Muscle of leg (tissue), 11 donors: Measurements from ENCODE around the gene GTF3A. TPM values are rescaled to one million over a fixed set of nuclear protein-coding genes. Genes with fewer than 3 reads are reported as not detected.

Experiments
- DNase-seq: peaks from one replicate; pipeline ENCODE4 v3.0.0; 2013
- H3K27ac ChIP-seq: one replicate; pipeline ENCODE4 v1.5.1; 2013; ENCODE audit warnings: mild to moderate bottlenecking, low read length, control low read depth
- H3K27me3 ChIP-seq: one replicate; pipeline ENCODE4 v1.6.1; 2013; ENCODE audit warnings: low read length; ENCODE audit not compliant: control insufficient read depth, insufficient read depth
- H3K36me3 ChIP-seq: one replicate; pipeline ENCODE4 v1.6.1; 2013; ENCODE audit warnings: low read length; ENCODE audit not compliant: control insufficient read depth, insufficient read depth
- H3K4me1 ChIP-seq: one replicate; pipeline ENCODE4 v1.6.1; 2013; ENCODE audit warnings: low read length; ENCODE audit not compliant: control insufficient read depth, insufficient read depth
- H3K4me3 ChIP-seq: one replicate; pipeline ENCODE4 v1.5.1; 2013; ENCODE audit warnings: low read length, control low read depth
- H3K9me3 ChIP-seq: replicated peaks from 2 replicates; pipeline ENCODE4 v1.6.1; 2013; ENCODE audit warnings: low read depth, low read length; ENCODE audit not compliant: control insufficient read depth
- WGBS: methylation state at CpG from one replicate; pipeline ENCODE4 v1.1.5; 2013; ENCODE audit warnings: missing lambda C conversion rate; ENCODE audit not compliant: insufficient coverage; 5-methylcytosine and 5-hydroxymethylcytosine counted together
- polyA plus RNA-seq, 8 donors: library from polyadenylated mRNA; unstranded; fragments of 120-200 nt; gene quantifications; one replicate each; pipeline versions ENCODE4 v1.2.1 to v1.2.3, GENCODE V29; 2013; ENCODE audit warnings: inconsistent platforms in 1 of 8, low replicate concordance in 1 of 8; ENCODE audit not compliant: insufficient read length in 8 of 8, insufficient read depth in 1 of 8
- total RNA-seq: library from RNA; stranded (reverse); fragments of 120-200 nt; gene quantifications from one replicate; pipeline ENCODE4 v1.2.4, GENCODE V29; 2013

The GTF3A gene
- total and polyA plus RNA-seq, 9 donors: 131 to 161 (median 146) TPM

DNA sequence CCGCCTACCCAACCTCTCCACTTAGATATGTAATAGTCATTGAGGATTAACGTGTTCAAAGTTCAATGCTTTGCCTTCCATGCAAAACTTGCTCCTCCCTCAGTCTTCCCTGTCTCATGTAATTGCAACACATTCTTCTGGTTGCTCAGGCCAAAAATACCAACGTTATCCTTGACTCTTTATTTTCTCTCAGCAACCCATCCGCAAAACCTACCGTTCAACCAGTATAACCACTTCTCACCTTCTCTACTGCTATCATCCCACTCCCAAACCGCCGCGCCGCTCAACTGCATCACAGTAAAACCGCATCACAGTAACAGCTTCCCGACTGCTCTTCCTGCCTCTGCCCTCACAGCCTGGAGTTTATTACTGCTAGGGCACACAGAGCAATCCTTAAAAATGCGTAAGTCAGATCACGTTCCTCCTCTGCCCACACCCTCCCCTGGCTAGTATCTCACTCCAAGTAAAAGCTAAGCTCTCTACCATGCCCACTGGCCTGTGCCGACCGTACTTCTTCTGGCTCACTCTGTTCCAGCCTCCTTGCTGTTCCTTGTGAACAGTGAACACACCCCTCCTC, 17.7 kb downstream of the GTF3A start:
- Histone ChIP-seq H3K9me3 (no peaks in the 10 kb centered on the region), H3K4me1 (peaks cover 3% of the 10 kb centered on the region), H3K4me3 (no peak overlapping the region), H3K27ac (no peak overlapping the region), H3K36me3 (peaks cover 21% of the 10 kb centered on the region), H3K27me3 (no peaks in the 10 kb centered on the region)
- no peak for DNase-seq
- WGBS: 39% methylated on average over 14 of the region's 15 CpGs

DNA sequence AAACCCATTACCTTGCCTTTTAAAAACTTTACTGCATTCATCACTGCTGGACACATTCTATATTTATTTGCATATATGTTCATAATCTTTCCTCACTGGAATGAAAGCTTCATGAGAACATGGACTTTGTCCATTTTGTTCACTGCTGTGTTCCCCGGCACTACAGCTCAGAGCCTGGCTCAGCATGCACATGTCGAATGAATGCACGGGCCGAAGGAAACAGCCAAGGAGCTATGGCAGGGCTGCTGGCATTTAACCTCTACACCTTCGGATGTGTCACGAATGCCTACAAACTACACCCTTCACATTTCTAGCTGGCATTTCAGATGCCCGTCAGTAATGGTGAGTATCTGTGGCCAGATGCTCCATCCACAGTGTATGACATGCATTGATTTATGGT, 18.4 kb downstream of the GTF3A start:
- Histone ChIP-seq H3K4me1 (peaks cover 4% of the 10 kb centered on the region), H3K36me3 (peaks cover 20% of the 10 kb centered on the region), H3K27ac (no peak overlapping the region), H3K9me3 (no peaks in the 10 kb centered on the region), H3K4me3 (no peak overlapping the region), H3K27me3 (no peaks in the 10 kb centered on the region)
- DNase-seq: no peak
- 94% methylated on average over 2 of the region's 7 CpGs for WGBS

DNA sequence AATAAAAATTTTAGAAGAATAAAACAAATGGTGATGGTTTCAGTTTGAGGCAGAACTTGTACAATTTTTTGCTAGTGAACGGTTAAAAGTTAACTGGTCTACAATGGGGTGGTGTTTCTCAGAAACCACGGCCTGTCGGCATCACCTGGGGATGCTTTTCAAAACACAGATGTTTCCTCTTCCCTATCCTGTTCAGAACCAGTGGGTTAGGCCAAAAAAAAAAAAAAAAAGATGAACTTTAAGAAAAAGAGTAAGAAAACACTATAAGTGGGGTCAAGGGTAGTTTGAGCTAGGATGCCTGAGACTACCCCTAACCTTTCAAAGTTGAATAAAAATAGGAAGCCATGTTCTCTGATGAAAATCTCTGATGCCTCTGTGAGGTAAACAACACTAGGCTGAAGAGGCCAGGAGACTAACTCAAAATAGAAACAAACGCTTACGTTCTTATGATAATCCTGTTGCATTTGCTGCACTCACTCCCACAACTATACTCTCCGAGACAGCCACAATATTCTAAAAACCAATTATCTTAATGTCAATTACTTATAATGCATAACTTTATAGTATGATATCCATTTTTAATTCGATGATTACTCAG, 22.7 kb downstream of the GTF3A start:
- Histone ChIP-seq H3K36me3 (peaks cover 7% of the 10 kb centered on the region), H3K4me3 (no peak overlapping the region), H3K27ac (peak overlapping the region; percentile 60), H3K4me1 (peaks cover 19% of the 10 kb centered on the region), H3K27me3 (no peaks in the 10 kb centered on the region), H3K9me3 (no peaks in the 10 kb centered on the region)
- WGBS: no CpG with 5 or more reads among the region's 7 CpGs
- peak; percentile 33 for DNase-seq

DNA sequence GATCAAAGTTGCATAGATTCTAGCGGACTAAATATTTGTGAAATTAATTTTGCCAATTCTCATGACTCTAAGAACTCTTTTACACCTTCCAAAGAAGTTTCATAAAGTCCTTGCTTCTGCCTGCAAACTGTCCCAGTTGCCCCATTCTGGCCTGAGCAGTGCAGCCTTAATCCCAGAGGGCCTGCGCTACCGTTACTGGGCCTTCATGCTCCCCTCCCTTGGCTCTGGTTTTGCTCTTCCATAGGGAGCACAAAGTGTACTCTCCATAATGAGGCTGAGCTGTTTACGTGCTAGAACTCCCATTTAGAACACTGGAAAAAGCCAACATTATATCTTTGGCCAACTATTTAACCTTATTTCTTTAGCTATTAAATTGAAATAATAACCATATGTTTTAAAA, 23.9 kb downstream of the GTF3A start:
- Histone ChIP-seq H3K4me1 (peaks cover 19% of the 10 kb centered on the region), H3K4me3 (no peak overlapping the region), H3K36me3 (no peaks in the 10 kb centered on the region), H3K27me3 (peaks cover 2% of the 10 kb centered on the region), H3K9me3 (no peaks in the 10 kb centered on the region), H3K27ac (peak overlapping the region; percentile 100)
- 61% methylated on average over 2 of the region's 4 CpGs for WGBS
- peak; percentile 13 for DNase-seq

DNA sequence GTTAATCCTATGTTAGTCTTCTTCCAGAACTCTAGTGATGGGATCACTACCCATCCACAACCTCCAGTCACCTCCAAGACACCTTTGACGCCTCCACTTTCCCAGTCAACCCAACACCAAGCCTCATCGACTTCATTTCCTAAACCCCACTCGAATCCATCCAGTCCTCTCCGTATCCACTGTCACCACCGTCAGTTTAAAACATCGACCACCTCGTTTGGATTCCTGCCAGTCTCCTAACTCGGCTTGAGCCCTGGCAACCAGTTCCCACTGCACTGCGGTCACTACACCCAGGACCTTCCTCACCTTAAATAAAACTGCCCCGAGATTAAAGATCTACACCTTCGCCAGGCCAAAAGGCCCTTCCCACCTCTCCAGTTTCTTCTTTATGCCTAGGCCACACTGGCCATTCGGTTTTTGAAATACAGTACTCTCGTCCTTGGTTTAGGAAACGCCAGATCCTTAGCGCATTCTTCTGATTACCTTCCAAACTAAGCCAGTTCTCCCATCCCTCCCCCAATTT, 24.7 kb downstream of the GTF3A start:
- no peaks in the 10 kb centered on the region for H3K9me3 ChIP-seq
- H3K27me3 ChIP-seq: peaks cover 3% of the 10 kb centered on the region
- 51% methylated on average over 15 of the region's 15 CpGs for WGBS
- H3K27ac ChIP-seq: peak overlapping the region; percentile 100
- H3K4me3 ChIP-seq: peak overlapping the region; percentile 99
- H3K36me3 ChIP-seq: no peaks in the 10 kb centered on the region
- peak; percentile 21 for DNase-seq
- peaks cover 19% of the 10 kb centered on the region for H3K4me1 ChIP-seq

DNA sequence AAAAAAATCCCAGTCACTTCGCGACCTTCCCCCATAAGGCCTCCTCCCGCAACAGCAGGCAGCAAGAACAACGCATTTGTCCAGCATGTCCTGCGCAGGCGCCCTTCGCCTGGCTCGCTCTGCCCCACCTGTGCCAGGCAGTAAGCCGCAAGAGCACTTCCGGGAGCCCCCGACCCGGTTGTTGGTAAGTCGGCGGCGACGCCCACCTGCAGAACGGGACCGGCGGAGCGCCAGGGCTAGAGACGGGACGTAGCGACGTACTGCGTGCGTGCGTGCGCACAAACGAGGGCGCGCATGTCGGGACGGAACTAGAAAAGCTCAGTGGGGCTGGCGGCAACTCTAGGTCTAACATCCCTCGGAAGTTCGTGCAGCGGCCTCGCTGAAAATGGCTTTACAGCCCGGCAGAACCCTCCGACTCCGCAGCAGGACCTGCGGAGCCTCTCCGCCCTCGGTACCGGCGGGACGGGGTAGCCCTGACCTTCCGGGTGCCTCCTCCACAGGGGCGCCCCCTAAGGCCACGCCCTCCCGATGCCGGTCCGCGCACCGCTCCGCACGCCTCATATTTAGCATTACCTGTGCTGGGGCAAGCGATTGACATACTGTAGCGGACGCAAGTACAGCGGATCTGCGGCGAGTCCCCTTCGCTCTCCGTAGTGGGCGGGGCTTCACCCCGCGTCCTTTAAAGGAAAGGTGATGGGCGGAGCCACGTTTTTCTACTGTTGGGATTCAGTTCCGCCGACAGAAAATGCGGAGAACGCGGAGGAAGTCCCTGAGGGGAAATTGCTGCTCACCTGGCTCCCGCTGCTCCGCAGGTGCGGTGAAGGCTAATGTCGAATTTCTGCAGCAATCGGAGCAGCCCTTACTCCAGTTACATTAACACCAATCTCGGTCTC, 25.8 kb downstream of the GTF3A start, which contains the start of gene MTIF3:
MTIF3 (minus strand) TSS at position 629 of the 893 bp plus-strand sequence. CDS start 10,116 bp downstream, outside the sequence.
- H3K9me3 ChIP-seq: no peaks in the 10 kb centered on the region
- H3K27ac ChIP-seq: peak within 1 kb of the TSS; percentile 100
- peaks cover 19% of the 10 kb centered on the region for H3K4me1 ChIP-seq
- peak; percentile 97 for DNase-seq
- H3K36me3 ChIP-seq: no peaks in the 10 kb centered on the region
- peak within 1 kb of the TSS; percentile 99 for H3K4me3 ChIP-seq
- WGBS: 1% methylated on average over 66 of the region's 81 CpGs
- peaks cover 3% of the 10 kb centered on the region for H3K27me3 ChIP-seq

DNA sequence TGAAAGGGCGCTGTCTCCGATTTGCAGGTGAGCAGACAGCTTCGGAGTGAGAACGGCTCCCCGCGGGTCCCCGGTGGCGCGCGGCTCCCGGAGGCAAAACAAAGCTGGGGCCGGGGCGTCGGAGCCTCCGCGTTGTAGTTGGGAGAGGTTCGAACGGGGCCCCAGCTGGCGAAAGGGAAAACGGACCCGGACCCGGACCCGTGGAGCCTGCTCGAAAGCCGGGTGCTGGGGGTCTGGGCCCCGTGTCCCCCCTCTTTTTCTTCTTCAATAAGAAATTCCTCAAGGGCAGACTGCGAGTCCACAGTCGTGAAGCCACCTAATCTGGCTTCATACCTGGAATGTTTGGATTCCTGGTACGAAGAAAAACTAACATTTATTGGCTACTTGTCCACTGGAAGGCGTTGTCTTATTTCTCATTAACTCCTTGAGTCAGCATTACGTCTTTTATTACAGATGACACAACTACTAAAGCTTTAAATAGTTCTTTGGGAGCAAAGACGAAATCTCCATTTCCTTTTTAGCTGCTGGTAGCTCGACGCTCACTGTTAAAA, 26.6 kb downstream of the GTF3A start:
- peaks cover 21% of the 10 kb centered on the region for H3K4me1 ChIP-seq
- peak overlapping the region; percentile 99 for H3K4me3 ChIP-seq
- H3K36me3 ChIP-seq: no peaks in the 10 kb centered on the region
- H3K9me3 ChIP-seq: no peaks in the 10 kb centered on the region
- peak; percentile 46 for DNase-seq
- WGBS: under 1% methylated on average over 26 of the region's 34 CpGs
- H3K27ac ChIP-seq: peak overlapping the region; percentile 100
- H3K27me3 ChIP-seq: peaks cover 3% of the 10 kb centered on the region

DNA sequence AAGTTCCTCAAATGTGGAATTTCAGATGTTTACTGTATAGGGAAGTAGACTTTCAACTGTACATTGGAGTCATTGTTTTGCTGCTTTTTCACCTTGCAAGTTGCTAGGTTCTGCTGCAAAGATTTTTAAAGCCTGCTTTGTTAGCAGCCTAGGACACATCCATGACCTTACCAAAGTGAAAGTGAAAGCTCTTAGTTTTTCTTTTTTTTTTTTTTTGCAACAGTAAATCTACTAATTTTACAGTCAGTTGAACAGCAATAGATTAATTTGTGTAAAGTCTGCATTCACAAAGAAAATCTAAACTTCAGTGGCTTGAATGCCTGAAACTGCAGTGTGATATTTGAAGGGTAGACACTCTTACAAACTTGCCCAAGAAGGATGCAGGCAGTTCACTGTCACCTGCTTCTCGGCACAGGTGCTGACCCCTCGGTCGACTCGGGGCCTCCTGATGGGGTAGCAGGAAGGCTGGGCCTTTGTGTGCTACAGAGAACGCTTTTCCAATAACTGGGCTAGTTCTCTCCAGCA, 31.0 kb downstream of the GTF3A start:
- no peak overlapping the region for H3K4me3 ChIP-seq
- peaks cover 4% of the 10 kb centered on the region for H3K4me1 ChIP-seq
- H3K36me3 ChIP-seq: no peaks in the 10 kb centered on the region
- 4% methylated on average over 4 of the region's 5 CpGs for WGBS
- H3K27ac ChIP-seq: no peak overlapping the region
- peaks cover 3% of the 10 kb centered on the region for H3K27me3 ChIP-seq
- H3K9me3 ChIP-seq: no peaks in the 10 kb centered on the region
- no peak for DNase-seq

DNA sequence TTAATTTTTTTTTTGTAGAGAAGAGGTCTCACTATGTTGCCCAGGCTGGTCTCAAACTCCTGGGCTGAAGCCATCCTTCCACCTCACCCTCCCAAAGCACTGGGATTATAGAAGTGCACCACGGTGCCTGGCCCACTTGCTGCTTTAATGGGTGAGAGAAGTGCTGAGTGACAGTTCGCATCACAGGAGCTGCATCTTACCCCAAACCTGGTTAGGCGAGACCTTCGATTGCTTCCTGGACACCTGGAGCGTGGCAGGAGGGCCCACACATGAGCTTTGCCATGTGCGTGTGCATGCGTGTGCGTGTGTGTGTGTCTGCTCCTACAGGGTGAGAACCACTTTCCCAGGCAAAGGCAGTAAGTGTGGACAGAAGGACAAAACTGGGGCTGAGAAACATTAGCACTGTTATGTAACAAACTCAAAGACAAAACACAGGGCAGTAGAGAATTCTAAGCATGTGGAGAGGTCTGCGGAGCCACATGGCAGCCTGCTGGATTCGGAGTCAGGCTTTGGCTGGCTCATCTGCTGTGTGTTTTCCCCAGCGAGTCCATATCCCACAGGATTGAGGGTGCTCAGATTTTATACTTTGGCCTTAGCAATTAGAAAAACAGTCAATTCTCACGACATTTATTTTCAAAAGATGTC, 37.6 kb downstream of the GTF3A start:
- no peaks in the 10 kb centered on the region for H3K27me3 ChIP-seq
- H3K27ac ChIP-seq: no peak overlapping the region
- no peaks in the 10 kb centered on the region for H3K36me3 ChIP-seq
- H3K4me3 ChIP-seq: no peak overlapping the region
- H3K9me3 ChIP-seq: no peaks in the 10 kb centered on the region
- DNase-seq: no peak
- H3K4me1 ChIP-seq: peaks cover 8% of the 10 kb centered on the region
- WGBS: 76% methylated on average over 7 of the region's 12 CpGs
